ENCODE results near the gene TGFA. TPM values are rescaled to one million over a fixed set of nuclear protein-coding genes. Genes with fewer than 3 reads are reported as not detected.

Gene TGFA
- 1 to 10 TPM in 5 of 12 donors, under 1 TPM in 6, not detected in 1; 0.44 to 3.8 (median 0.97) TPM for polyA plus RNA-seq (ENCODE audit: insufficient read length in 12 of 12)
- long read RNA-seq, donor 1: 0 reads
- long read RNA-seq, donor 2: 0 reads
- long read RNA-seq, donor 3: 0 reads
- long read RNA-seq, donor 4, partial matches to known transcripts: 0 of 1 reads
- long read RNA-seq, donor 4, other reads (novel, unspliced or antisense): 0 of 1 reads
- long read RNA-seq, donor 5: 0 reads
- long read RNA-seq, donor 6: 0 reads
- long read RNA-seq, donor 7: 0 reads
- long read RNA-seq, donor 8: 0 reads
- long read RNA-seq, donor 9, full-length matches to known transcripts: 1 of 1 reads
- long read RNA-seq, donor 9, partial matches to known transcripts: 0 of 1 reads
- long read RNA-seq, donor 9, other reads (novel, unspliced or antisense): 0 of 1 reads
- long read RNA-seq, donor 10: 0 reads
- long read RNA-seq, donor 11, partial matches to known transcripts: 0 of 1 reads
- long read RNA-seq, donor 11, other reads (novel, unspliced or antisense): 0 of 1 reads

DNA sequence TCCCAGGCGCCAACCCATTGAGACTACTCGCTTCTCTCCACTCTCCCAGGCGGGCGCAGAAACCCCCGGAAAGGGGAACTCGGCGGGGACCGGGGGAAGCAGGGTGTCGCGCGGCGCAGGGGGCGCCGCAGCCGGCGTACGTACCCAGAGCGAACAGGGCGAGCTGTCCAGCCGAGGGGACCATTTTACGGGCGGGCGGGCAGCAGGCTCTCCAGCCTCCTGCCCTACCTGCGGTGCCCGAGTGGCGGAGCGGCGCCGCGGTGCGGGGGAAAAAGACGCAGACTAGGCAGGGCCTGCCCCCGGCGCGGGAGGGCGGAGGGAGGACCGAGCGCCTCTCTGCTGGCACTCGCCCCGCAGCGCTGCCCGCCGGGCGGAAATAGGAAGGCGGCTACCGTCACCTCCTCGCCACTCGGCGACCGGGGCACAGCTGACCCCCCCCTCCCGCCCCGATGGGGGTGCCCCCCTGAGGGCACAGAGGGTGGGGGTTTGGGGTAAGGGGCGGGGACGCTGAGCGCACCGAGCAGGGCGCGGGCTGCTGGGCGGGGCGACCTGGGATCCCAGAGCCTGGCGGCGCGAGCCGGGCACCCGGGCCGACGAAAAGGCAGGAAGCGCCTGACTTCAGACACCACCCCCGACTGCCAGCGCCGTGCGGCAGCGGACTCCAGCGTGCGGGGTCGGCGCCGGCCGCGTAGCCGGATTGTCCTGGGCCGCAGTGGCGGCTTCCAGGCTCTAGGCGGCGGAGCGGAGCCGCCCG, at the start of gene TGFA:
TSS of gene TGFA (minus strand) at position 243 of the 754 bp plus-strand sequence. CDS start at position 184, 59 bp downstream.
- DNase-seq: peak; percentile 14

DNA sequence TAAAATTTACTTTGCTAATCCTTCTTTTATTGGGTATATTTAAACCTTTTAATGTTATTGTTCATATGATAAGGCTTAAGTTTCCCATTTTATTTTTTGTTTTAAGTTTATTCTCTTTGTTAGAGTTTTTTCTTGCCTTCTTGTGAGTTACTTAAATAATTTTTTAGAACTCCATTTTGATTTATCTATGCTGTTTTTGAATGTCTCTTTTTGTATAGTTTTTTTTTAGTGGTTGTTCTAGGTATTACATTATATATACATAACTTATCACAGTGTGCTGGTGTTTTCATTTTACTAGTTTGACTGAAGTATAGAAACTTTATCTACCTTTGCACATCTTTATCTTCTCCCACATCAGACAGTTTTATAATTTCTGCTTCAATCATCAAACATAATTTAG, 49.4 kb upstream of the TGFA start:
- DNase-seq: no peak

DNA sequence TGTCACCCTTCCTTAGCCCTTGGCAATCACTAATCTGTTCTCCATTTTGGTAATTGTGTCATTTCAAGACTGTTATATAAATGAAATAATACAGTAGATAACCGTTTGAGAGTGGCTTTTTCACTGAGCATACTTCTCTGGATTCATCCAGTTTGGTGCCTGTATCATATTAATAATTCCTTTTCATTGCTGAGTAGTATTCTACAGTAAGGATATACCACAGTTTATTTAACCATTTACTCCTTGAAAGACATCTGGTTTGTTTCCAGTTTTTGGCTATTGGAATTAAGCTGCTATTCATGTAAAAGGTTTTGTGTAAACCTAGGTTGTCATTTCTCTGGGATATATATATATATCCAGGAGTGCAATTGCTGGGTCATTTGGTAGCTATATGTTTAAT, 44.6 kb upstream of the TGFA start:
- DNase-seq: no peak

DNA sequence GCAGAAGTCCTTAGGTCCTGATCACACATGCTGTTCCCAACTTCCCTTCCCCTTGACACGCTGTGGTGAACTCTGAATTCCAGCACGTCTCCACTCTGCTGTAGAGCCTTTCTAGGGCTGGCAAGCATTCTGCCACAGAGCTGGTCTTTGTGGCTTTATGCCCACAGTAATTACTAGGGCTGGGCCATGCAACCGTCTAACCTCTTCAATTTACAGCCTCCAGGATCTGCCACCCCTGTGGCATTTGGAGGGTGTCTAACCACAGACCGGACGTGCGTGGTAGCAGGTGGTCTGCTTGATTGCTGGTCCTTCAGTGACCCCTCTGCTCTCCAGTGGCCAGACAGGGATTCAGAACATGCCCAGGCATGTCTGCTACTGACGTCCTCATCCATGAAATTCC, 43.1 kb upstream of the TGFA start:
- DNase-seq: no peak

DNA sequence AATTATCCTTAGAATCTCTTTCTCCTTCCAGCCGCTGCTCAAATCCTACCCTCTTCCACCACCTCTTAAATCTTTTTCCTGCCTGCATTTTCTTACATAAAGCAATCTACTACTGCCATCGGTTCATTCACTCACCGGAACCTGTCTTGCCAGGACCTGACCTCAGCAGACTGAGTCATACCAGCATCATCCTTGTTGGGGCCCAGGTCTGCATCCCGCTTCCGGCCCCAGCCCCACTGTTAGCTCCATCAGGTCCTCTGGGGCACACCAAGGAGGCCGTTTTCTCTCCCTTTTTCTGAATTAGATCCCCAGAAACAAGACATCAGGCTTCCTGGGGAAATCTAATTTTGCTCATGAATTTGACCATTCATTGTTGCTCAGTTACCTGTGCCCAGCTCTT, 42.7 kb upstream of the TGFA start:
- DNase-seq: no peak

DNA sequence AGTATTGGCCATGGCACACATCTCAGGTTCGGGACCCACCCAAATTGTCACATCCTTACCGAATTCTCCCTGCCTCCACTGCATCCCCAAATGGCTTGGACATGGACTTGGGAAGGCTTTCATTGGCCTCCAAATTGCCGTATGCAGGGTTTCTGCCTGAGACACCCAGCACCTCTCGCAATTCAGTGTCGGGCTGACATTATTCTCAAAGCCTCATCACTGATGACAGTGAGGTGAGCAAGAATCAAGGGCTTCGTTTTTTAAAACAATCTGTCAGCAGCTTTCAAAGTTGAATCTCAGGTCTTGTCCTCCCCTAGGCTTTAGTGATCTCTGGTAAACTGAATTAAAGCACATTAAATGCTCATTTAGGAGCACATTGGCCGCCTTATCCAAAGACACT, 29.5 kb upstream of the TGFA start:
- DNase-seq: no peak

DNA sequence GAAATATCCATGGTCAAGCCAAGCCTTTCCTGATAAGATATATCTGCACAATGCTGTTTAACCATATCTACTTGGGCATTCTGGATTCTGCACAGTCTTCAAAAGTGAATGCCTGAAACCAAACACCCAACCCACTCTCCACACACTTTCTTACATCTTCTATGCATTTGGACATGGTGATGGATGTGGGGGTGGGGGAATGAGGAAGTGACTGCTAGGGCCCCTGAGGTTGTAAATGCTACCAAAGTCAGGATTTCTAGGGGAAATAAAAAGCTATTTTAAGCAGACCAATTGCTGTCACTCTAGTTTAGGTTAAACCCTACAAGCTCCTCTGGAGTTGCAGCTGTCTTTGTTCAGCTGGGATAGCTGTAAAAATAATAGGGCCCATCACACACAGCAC, 26.7 kb upstream of the TGFA start:
- no peak for DNase-seq

DNA sequence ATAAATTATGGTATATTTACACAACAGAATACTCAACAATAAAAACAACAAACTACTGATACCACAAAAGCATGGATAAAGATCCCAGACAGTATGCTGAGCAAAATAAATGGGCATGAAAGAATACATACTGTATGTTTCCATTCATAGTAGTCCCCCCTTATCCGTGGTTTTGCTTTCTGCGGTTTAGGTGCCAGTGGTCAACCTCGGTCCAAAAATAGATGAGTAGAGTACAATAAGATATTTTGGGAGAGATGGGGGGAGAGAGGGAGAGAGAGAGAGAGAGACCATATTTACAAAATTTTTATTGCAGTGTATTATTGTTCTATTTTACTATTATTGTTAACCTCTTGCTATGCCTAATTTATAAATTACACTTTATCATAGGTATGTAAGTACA, 21.0 kb upstream of the TGFA start:
- DNase-seq: no peak

DNA sequence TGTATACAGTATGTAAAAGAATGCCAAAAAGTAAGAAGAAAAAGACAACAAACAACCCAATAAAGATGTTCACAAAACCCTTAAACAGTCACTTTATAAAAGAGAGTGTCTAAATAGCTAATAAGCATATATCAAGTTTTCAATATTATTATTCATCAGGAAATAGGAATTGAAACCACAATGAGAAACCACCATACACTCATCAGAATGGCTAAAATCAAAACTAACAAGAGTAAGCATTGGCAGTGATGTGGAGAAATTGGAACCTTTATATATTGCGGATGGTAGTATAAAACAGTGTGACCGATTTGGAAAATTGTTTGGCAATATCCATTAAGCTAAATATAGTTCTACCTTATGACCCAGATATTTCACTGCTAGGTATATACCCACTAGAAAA, 20.5 kb upstream of the TGFA start:
- DNase-seq: no peak

DNA sequence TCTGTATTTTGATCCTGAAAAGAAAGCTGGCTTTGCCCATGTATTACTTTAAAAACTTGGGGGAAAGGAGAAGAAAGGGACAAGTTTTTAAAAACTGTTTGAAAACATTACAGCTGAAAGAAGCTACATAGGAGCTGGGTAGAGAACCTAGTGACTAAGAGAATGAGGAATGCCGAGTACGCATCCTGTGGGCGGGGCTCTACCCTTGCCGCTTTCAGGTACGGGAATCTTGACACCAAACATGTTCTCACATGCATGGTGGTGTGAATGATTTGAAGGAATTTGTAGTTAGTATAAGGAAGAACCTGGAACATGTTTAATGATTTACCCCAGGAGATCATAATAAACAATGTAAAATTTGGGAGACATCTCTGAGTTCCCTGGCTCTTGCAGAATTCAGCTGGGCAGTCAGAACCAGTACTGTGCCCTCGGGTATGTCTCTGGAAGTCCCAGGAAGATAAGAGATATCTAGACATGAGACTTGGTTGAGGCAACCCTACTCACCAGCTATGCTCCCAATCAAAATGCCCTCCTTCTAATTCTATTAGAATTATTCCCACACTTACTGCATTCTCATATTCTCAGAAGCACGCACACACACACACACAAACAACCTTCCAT, 16.5 kb upstream of the TGFA start:
- no peak for DNase-seq

DNA sequence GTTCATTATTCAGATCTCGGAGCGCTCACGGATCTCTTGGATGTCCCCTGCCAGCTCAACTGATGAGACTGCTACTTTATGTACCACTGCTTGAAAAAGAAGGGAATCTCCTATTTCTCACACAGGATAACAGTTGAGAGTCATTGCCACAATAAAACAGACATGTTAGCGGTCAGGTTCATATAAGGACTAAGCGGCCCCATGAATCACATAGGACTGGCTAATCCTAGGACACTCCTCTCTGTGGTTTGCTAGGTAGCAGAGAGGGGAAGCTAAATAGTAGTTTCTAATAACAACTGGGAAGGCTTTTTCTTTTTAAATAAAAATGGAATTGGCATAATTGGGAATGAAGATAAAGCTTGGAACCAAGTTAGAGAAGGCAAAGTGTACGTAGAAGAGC, 15.9 kb upstream of the TGFA start:
- no peak for DNase-seq

DNA sequence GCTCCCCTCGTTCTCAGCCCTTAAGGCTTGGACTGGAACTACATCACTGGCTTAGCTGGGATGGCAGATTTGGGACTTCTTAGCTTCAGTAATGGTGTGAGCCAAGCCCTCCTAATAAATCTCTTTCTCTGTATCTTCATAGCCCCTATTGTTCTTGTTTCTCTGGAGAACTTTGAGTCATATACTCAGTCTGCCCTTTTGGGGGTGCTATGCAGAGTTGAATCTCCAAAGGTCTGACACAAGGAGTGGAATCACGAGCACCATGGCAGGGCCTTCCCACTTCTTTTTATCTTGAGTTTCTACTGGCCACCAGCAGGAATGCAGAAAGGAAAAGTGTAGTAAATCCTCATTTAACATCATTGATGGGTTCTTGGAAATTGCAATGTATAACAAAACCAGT, 13.3 kb upstream of the TGFA start:
- DNase-seq: no peak

DNA sequence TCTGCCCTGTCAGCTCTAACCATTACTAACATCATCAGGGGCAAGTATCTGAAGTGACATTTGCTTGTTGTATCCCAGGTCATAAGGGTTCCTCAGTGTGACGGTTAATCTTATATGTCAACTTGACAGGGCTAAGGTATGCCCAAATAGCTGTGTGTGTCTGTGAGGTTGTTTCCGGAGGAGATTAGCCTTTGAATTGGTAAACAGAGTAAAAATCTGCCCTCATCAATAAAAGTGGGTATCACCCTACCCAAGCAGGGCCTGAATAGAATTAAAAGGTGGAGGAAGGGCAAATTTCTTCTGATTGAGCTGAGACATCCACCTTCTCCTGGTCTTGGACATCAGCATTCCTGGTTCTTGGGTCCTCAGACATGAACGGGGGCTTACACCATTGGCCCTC, 12.8 kb upstream of the TGFA start:
- DNase-seq: no peak

DNA sequence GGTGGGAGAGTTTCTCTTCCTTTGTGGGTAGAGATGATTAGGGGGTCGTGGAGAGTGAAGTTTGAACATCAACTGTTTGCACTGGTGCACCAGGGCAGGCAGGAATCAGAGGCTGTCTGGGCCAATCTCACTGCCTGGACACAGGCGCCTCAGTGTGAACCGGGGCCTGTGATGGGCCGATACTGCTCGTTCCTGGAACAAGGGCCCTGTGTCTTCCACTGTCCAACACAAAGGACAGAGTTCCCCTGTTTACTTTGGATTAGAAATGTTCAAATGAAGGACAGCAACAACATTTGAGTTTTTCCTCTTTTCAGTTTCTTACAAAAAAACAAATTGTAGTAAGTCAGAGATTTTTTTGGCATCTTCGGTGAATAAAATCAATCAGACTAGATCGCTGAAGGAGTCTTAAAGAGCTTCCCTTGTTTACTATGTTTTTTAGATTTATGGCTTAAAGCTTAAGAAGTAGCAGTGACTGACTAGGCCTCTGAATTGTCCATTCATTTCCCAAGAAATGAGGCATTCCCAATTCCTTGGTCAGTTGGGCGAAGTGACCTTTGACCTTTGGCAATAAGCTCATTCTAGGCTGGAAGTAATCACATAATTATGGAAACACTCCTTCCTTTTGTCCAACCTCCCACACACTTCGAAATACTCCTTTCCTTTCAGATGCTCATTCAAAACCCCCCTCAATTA, 11.6 kb upstream of the TGFA start:
- DNase-seq: no peak

DNA sequence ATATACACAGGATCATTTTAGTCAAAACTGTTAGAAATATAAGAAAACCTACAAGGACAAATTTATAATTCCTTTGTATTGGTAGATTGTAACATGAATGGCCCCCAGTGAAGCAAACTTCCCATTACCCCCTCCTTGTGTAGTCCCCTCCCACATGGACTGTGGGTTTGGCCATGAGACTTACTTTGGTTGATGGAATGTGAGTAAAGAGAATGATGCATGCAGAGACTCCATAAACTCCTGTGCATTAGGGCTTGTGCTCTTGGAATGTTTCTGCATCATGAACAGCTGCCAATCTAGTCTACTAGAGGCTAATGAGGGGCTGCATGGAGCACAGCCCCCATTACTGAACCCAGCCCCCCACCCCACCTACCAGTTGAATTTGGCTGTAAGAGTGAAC, 8.3 kb upstream of the TGFA start:
- no peak for DNase-seq

DNA sequence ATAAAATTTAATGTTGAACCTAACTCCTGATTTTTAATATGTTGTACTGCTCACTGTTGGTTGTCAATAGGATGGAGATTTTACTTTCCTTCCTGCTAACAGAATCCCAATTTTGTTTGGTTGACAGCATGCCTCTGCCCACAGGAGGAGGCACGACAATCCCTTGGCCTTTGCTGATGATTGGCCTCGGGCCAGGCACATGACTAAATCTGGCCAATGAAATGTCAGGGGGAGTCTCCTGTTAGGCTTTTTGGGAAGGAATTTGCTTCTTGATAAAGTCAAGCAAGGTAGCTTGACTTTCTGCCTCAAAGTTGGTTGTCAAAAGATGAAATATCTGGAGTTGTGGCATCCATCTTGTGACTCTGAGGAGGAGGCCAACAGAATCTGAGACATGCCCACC, 6.8 kb upstream of the TGFA start:
- DNase-seq: no peak

DNA sequence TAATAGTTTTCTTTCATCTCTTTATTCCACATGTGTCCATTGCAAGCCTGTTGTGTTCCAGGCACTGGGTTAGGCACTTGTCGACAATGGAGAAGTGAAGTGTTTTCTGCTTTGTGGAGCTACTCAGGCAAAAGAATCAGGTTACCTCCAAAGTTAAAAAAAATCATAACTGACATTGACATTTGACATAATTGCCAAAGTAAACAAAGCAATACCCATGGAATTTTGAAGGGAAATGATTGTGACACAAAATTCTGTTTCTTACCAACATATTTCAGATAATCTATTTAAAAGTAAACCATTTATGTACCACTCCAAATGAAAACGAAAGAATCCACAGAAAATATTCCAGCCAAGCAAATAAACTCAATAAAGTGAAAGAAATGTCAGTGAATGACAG, 6.4 kb upstream of the TGFA start:
- no peak for DNase-seq

DNA sequence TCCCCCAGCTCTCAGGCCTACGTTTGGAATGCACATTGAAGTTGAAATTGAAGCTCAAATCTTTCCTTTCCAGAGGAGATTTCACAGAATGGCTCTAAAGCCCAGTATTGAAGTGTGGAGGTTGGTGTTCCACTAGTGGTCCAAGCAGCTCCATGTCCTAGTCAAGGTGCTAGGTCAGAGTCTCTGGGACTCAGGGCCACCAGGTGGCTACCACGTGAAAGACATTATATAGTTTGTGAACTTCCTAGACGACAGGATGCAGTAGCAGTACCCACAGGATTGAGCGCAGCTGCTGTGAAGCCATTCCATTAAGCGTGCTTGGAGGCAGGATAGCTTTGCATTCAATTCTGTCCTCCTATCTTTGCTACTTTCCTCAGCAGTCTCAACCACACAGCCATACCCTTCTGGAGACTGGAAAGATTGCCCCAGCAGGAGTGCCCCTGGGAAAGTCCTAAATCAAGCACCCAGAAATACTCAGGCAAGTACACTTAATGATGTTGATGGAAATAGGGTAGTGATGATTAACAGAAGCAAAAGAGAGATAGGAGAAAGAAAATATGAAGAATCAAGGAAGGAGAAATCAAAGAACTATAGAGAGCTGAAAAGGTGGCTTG, 4.7 kb upstream of the TGFA start:
- no peak for DNase-seq

DNA sequence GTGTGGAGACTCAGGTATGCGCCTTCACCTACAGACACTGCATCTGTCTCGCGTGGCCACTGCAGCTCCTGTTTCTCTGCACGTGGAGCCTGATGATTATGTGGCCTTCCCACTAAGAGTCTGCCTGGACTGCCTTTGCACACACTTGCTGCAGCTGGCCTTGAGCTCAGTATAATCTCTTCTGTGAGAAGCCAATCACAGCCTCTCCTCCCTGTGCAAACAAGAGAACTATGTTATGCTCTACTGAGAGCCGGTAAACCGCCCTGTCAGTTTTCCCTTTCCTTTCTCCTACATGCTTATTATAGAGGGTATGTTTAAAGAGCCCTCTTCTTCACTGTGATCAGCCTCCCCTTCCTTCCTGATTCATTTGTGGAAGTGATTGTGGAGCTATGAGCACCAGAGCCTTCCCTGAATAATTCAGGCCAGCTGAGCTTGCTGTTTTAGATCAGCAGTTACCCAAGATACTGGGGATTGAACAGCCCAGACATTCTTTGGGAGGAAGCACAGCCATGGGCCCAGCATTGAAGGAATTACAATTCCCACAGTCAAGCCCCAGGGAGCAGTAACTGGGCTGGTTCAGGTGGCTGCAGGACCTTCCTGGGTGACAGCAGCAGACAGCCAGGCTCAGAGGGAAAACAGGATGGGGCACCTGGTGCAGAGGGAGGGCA, 3.7 kb upstream of the TGFA start:
- no peak for DNase-seq

DNA sequence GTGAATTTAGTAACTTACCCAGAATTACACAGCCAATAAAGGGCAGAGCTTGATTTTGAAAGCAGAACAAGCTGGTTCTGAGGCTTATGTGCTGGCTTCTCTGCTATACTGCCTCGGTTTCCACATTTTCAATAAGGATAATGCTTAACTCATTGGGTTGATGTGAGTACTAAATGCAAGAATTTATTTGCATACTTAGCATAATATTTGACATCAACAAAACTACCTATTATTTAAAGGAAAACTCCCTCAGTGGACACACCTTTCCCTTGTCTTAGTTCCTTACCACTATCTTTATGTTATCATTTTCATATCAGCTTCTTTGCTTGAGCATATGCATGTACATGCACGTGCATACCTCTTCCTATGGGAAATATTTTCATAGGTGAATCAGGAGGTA, 3.0 kb upstream of the TGFA start:
- DNase-seq: no peak

DNA sequence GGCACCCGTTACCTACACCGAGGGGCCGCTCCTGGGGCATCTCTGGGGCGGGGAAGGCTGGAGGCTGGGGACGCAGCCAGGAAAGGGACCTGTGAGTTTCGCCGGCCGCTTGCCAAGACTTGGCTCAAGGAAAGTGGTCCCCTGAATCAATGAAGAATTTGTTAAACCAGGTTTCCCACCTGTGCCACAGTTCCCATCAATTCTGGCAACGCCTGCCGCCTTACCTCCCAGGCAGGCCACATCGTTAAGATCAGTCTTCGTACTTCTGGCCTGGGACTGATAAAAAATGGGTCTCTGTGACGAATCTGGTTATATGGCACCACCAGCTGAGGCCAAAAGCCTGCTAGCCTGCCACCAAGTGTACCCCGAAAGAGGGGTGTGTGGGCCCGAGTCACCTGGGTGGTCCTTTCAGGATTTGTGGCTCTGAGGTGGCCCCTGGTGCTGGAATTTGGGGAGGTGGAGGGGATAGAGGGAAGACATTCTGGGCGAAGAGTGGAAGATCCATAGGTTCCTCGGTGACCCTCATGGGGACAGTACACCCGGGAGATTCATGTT, 789 bp upstream of the TGFA start:
- DNase-seq: no peak
